ENCODE data around the gene CDH23.

CDH23 gene

DNA sequence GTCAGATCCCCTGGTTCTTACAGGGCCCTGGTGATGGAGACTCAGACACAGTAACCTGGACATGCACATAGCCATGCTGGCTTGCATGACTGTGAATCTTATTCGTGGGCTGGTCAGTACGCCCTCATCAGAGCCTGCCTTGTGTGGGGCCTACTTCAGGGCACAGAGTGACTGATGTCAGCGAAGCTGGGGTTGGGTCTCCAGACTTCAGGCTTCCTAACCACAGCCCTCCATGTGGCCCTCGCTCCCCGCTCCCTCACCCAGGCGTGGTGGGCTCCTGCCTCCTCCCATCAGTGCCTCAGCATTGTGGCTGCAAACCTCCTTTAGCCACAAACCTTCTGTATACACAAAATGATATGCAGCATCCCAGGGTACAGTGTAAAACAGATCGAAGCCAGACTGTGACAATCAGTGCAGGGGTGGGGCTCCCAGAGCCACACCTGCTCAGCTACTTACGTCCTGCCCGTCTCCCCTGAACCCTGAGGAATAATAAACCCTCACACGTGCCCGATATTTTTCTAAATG lies 329.9 kb downstream of the CDH23 start:
- no peaks in the 10 kb centered on the region for H3K9me3 ChIP-seq (ENCODE audit: control insufficient read depth in 1 of 2, low read length in 2 of 2)
- peak overlapping the region in 1 of 2 donors; percentile 1 for H3K4me3 ChIP-seq (ENCODE audit: low read depth in 1 of 2, low read length in 2 of 2)
- H3K4me1 ChIP-seq (ENCODE audit: control insufficient read depth in 1 of 2, insufficient read depth in 2 of 2, low read length in 2 of 2), result peaks cover 49 to 51% of the 10 kb centered on the region in 2 donors

DNA sequence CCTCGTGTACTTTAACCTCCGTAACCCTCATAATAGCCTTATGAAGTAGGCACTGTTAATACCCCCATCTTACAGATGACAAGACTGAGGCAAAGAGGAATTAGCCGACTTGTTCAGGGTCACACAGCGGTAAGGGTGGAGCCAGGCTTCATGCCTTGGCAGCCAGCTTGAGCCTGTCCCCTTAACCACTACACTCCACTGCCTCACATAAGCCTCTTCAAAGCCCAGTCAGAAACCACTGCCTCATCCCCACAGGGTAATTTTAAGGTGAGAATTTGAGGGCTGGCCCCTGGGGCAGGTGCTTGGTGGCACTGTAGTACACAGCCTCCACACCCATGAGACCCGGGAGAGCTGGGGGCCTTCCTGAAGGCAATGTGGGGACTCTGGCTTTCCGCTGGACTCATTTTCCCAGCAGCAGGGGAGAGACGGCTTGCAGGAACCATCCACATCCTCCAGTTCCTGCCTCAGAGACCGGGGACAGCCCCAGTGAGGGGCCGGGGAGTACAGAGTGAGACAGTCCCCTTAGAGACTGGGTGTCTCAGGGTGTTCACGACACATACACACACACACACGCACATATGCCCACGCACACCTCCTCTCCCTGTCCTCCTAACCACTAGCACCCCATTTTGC lies 330.5 kb downstream of the CDH23 start:
- Histone ChIP-seq H3K36me3 (ENCODE audit: control insufficient read depth in 1 of 2, insufficient read depth in 2 of 2, low read length in 2 of 2) (no peaks in the 10 kb centered on the region), H3K4me1 (ENCODE audit: control insufficient read depth in 1 of 2, insufficient read depth in 2 of 2, low read length in 2 of 2) (peaks cover 49 to 51% of the 10 kb centered on the region in 2 donors), H3K4me3 (ENCODE audit: low read depth in 1 of 2, low read length in 2 of 2) (peak overlapping the region in 1 of 2 donors; percentile 31), H3K9ac (ENCODE audit: low read depth in 1 of 2, low read length in 2 of 2) (peak overlapping the region; percentile 63 to 67), H3K9me3 (ENCODE audit: control insufficient read depth in 1 of 2, low read length in 2 of 2) (no peaks in the 10 kb centered on the region), H3K27me3 (ENCODE audit: control insufficient read depth in 1 of 2, insufficient read depth in 2 of 2, low read length in 2 of 2) (no peaks in the 10 kb centered on the region), H3K27ac (ENCODE audit: low read depth, low read length) (peak overlapping the region; percentile 69)

More for the DNA sequence above, 329.9 kb downstream of the CDH23 start:
- peak overlapping the region in 1 of 2 donors; percentile 19 for H3K9ac ChIP-seq (ENCODE audit: low read depth in 1 of 2, low read length in 2 of 2)
- no peaks in the 10 kb centered on the region for H3K36me3 ChIP-seq (ENCODE audit: control insufficient read depth in 1 of 2, insufficient read depth in 2 of 2, low read length in 2 of 2)
- peak overlapping the region; percentile 69 for H3K27ac ChIP-seq (ENCODE audit: low read depth, low read length)
- H3K27me3 ChIP-seq (ENCODE audit: control insufficient read depth in 1 of 2, insufficient read depth in 2 of 2, low read length in 2 of 2), result no peaks in the 10 kb centered on the region

GRCh38 chr10:71727738-71728737 lies 331.3 kb downstream of the CDH23 start:
- Histone ChIP-seq H3K36me3 (ENCODE audit: control insufficient read depth in 1 of 2, insufficient read depth in 2 of 2, low read length in 2 of 2) (no peaks in the 10 kb centered on the region), H3K4me1 (ENCODE audit: control insufficient read depth in 1 of 2, insufficient read depth in 2 of 2, low read length in 2 of 2) (peaks cover 49 to 51% of the 10 kb centered on the region in 2 donors), H3K4me3 (ENCODE audit: low read depth in 1 of 2, low read length in 2 of 2) (peak overlapping the region; percentile 24 to 31), H3K9me3 (ENCODE audit: control insufficient read depth in 1 of 2, low read length in 2 of 2) (no peaks in the 10 kb centered on the region), H3K27me3 (ENCODE audit: control insufficient read depth in 1 of 2, insufficient read depth in 2 of 2, low read length in 2 of 2) (no peaks in the 10 kb centered on the region), H3K9ac (ENCODE audit: low read depth in 1 of 2, low read length in 2 of 2) (peak overlapping the region; percentile 63 to 67), H3K27ac (ENCODE audit: low read depth, low read length) (peak overlapping the region; percentile 69)

DNA sequence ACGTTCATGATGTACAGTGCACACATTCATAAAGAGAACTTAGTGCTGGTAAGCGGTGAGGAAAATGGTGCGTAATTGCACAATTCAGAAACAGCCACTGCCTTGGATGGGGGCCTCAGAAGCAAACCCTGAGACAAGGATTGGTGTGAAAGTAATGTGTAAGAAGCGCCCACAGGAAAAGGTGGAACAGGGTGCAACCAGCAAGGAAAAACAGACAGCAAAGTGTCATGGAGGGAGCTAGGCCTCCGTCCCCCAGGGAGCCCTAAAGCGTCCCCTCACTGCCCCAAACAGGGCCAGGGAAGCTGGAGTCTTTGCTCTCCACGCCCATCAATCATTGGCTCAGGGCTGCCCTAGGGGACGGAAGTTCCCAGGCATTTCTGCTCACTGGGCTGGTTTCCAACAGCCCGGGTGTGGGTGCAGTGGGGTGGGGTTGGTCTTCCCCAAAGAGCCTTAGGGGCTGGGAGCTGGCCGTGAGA lies 332.5 kb downstream of the CDH23 start:
- H3K9me3 ChIP-seq (ENCODE audit: control insufficient read depth in 1 of 2, low read length in 2 of 2), result no peaks in the 10 kb centered on the region
- H3K4me3 ChIP-seq (ENCODE audit: low read depth in 1 of 2, low read length in 2 of 2), result no peak overlapping the region
- H3K27me3 ChIP-seq (ENCODE audit: control insufficient read depth in 1 of 2, insufficient read depth in 2 of 2, low read length in 2 of 2), result no peaks in the 10 kb centered on the region
- peak overlapping the region in 1 of 2 donors; percentile 20 for H3K9ac ChIP-seq (ENCODE audit: low read depth in 1 of 2, low read length in 2 of 2)
- peak overlapping the region; percentile 49 for H3K27ac ChIP-seq (ENCODE audit: low read depth, low read length)
- no peaks in the 10 kb centered on the region for H3K36me3 ChIP-seq (ENCODE audit: control insufficient read depth in 1 of 2, insufficient read depth in 2 of 2, low read length in 2 of 2)
- peaks cover 50 to 51% of the 10 kb centered on the region in 2 donors for H3K4me1 ChIP-seq (ENCODE audit: control insufficient read depth in 1 of 2, insufficient read depth in 2 of 2, low read length in 2 of 2)

GRCh38 chr10:71731791-71732190 lies 335.1 kb downstream of the CDH23 start:
- Histone ChIP-seq H3K4me1 (ENCODE audit: control insufficient read depth in 1 of 2, insufficient read depth in 2 of 2, low read length in 2 of 2) (peaks cover 49 to 60% of the 10 kb centered on the region in 2 donors), H3K36me3 (ENCODE audit: control insufficient read depth in 1 of 2, insufficient read depth in 2 of 2, low read length in 2 of 2) (no peaks in the 10 kb centered on the region), H3K4me3 (ENCODE audit: low read depth in 1 of 2, low read length in 2 of 2) (no peak overlapping the region)

DNA sequence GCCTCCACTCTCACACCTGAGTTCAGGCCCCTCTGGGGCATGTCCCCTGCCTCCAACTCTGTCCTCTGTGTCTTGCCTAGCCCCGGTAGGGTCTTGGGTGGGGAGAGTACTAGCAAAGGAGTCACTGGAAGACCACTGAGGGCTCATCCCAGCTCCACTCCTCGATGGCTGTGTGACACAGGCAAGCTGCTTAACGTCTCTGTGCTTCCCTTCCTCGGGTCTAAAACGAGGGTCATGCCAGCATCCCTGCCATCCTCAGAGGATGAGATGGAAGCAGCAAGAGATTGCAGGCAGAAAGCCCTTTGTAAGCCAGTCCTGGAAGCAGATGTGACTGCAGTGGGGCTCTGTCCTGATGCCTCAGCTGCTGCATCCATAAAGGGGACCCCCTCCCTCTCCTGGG lies 338.1 kb downstream of the CDH23 start:
- no peak overlapping the region for H3K4me3 ChIP-seq (ENCODE audit: low read depth in 1 of 2, low read length in 2 of 2)
- peaks cover 42 to 49% of the 10 kb centered on the region in 2 donors for H3K4me1 ChIP-seq (ENCODE audit: control insufficient read depth in 1 of 2, insufficient read depth in 2 of 2, low read length in 2 of 2)
- no peaks in the 10 kb centered on the region for H3K36me3 ChIP-seq (ENCODE audit: control insufficient read depth in 1 of 2, insufficient read depth in 2 of 2, low read length in 2 of 2)
- no peak overlapping the region for H3K9ac ChIP-seq (ENCODE audit: low read depth in 1 of 2, low read length in 2 of 2)
- no peaks in the 10 kb centered on the region for H3K9me3 ChIP-seq (ENCODE audit: control insufficient read depth in 1 of 2, low read length in 2 of 2)
- H3K27ac ChIP-seq (ENCODE audit: low read depth, low read length), result no peak overlapping the region
- H3K27me3 ChIP-seq (ENCODE audit: control insufficient read depth in 1 of 2, insufficient read depth in 2 of 2, low read length in 2 of 2), result no peaks in the 10 kb centered on the region

More at GRCh38 chr10:71731791-71732190, 335.1 kb downstream of the CDH23 start:
- H3K27me3 ChIP-seq (ENCODE audit: control insufficient read depth in 1 of 2, insufficient read depth in 2 of 2, low read length in 2 of 2), result no peaks in the 10 kb centered on the region
- no peak overlapping the region for H3K27ac ChIP-seq (ENCODE audit: low read depth, low read length)
- H3K9ac ChIP-seq (ENCODE audit: low read depth in 1 of 2, low read length in 2 of 2), result no peak overlapping the region
- H3K9me3 ChIP-seq (ENCODE audit: control insufficient read depth in 1 of 2, low read length in 2 of 2), result no peaks in the 10 kb centered on the region

GRCh38 chr10:71735709-71736569 lies 339.2 kb downstream of the CDH23 start:
- peak overlapping the region; percentile 28 to 42 for H3K9ac ChIP-seq (ENCODE audit: low read depth in 1 of 2, low read length in 2 of 2)
- H3K9me3 ChIP-seq (ENCODE audit: control insufficient read depth in 1 of 2, low read length in 2 of 2), result no peaks in the 10 kb centered on the region
- no peaks in the 10 kb centered on the region for H3K27me3 ChIP-seq (ENCODE audit: control insufficient read depth in 1 of 2, insufficient read depth in 2 of 2, low read length in 2 of 2)
- H3K36me3 ChIP-seq (ENCODE audit: control insufficient read depth in 1 of 2, insufficient read depth in 2 of 2, low read length in 2 of 2), result no peaks in the 10 kb centered on the region
- peak overlapping the region; percentile 30 for H3K27ac ChIP-seq (ENCODE audit: low read depth, low read length)
- peak overlapping the region; percentile 10 to 40 for H3K4me3 ChIP-seq (ENCODE audit: low read depth in 1 of 2, low read length in 2 of 2)
- H3K4me1 ChIP-seq (ENCODE audit: control insufficient read depth in 1 of 2, insufficient read depth in 2 of 2, low read length in 2 of 2), result peaks cover 46 to 53% of the 10 kb centered on the region in 2 donors

- H3K9me3 ChIP-seq (ENCODE audit: control insufficient read depth in 1 of 2, low read length in 2 of 2), result no peaks in the 10 kb centered on the region
- H3K27ac ChIP-seq (ENCODE audit: low read depth, low read length), result no peak overlapping the region
- peak overlapping the region in 1 of 2 donors; percentile 10 for H3K4me3 ChIP-seq (ENCODE audit: low read depth in 1 of 2, low read length in 2 of 2)
- peaks cover 46 to 59% of the 10 kb centered on the region in 2 donors for H3K4me1 ChIP-seq (ENCODE audit: control insufficient read depth in 1 of 2, insufficient read depth in 2 of 2, low read length in 2 of 2)
- H3K9ac ChIP-seq (ENCODE audit: low read depth in 1 of 2, low read length in 2 of 2), result peak overlapping the region; percentile 28 to 42
- H3K27me3 ChIP-seq (ENCODE audit: control insufficient read depth in 1 of 2, insufficient read depth in 2 of 2, low read length in 2 of 2), result no peaks in the 10 kb centered on the region
- H3K36me3 ChIP-seq (ENCODE audit: control insufficient read depth in 1 of 2, insufficient read depth in 2 of 2, low read length in 2 of 2), result no peaks in the 10 kb centered on the region
These were observed 339.8 kb downstream of the CDH23 start for GRCh38 chr10:71736570-71736952.

GRCh38 chr10:71737001-71737833 lies 340.5 kb downstream of the CDH23 start:
- Histone ChIP-seq H3K27me3 (ENCODE audit: control insufficient read depth in 1 of 2, insufficient read depth in 2 of 2, low read length in 2 of 2) (no peaks in the 10 kb centered on the region), H3K9ac (ENCODE audit: low read depth in 1 of 2, low read length in 2 of 2) (peak overlapping the region; percentile 28 to 42), H3K36me3 (ENCODE audit: control insufficient read depth in 1 of 2, insufficient read depth in 2 of 2, low read length in 2 of 2) (no peaks in the 10 kb centered on the region), H3K9me3 (ENCODE audit: control insufficient read depth in 1 of 2, low read length in 2 of 2) (no peaks in the 10 kb centered on the region), H3K4me3 (ENCODE audit: low read depth in 1 of 2, low read length in 2 of 2) (peak overlapping the region in 1 of 2 donors; percentile 10), H3K27ac (ENCODE audit: low read depth, low read length) (peak overlapping the region; percentile 63), H3K4me1 (ENCODE audit: control insufficient read depth in 1 of 2, insufficient read depth in 2 of 2, low read length in 2 of 2) (peaks cover 50 to 65% of the 10 kb centered on the region in 2 donors)
